IMR-90 (cell line): ENCODE results near the gene CCDC12. TPM values are rescaled to one million over a fixed set of nuclear protein-coding genes. Genes with fewer than 3 reads are reported as not detected.

ENCODE experiments used
- ATAC-seq: fragments of 200-7000 bp; cut with Tn5 transposase; 2 replicates; pipeline ENCODE4 v1.9.1; 2020; ENCODE audit warnings: low read depth, mild to moderate bottlenecking, moderate library complexity
- BruUV-seq: library from RNA; stranded (reverse); fragments of 400-500 nt; replicated peaks from 2 replicates; lab custom pipeline; 2021; lab: Mats Ljungman, UMichigan
- CTCF ChIA-PET: fragments of 300-600 bp; formaldehyde crosslinking; extraction: SDS; loops from one replicate; lab custom pipeline; 2021; ENCODE audit warnings: antibody characterized with exemption; lab: Yijun Ruan, JAX
- POLR2A ChIA-PET: fragments of 300-600 bp; sonication (Branson Sonifier 250); formaldehyde crosslinking; loops from one replicate; lab custom pipeline; 2022; ENCODE audit warnings: antibody characterized with exemption; ENCODE audit not compliant: unreplicated experiment; lab: Charles Lee
- DNase-seq: peaks from one replicate; pipeline ENCODE4 v3.0.0; 2013
- H2AFZ ChIP-seq: replicated peaks from 2 replicates; pipeline ENCODE3; 2013; ENCODE audit warnings: low read length, mild to moderate bottlenecking; ENCODE audit not compliant: poor library complexity
- H2AK5ac ChIP-seq: 2 replicates; pipeline ENCODE4 v1.6.1; 2013; ENCODE audit warnings: low read depth, low read length, inconsistent platforms
- H2AK9ac ChIP-seq: replicated peaks from 2 replicates; pipeline ENCODE3; 2013; ENCODE audit warnings: mild to moderate bottlenecking, low read depth, low read length, moderate library complexity; ENCODE audit not compliant: poor library complexity
- H2BK120ac ChIP-seq: 2 replicates; pipeline ENCODE4 v1.6.1; 2013; ENCODE audit warnings: low read depth, low read length, inconsistent platforms
- H2BK15ac ChIP-seq: 3 replicates; pipeline ENCODE4 v1.6.1; 2013; ENCODE audit warnings: low read depth, low read length, inconsistent platforms
- H2BK20ac ChIP-seq: 2 replicates; pipeline ENCODE4 v1.6.1; 2013; ENCODE audit warnings: low read depth, mild to moderate bottlenecking, inconsistent platforms, low read length, moderate library complexity
- H2BK5ac ChIP-seq: 2 replicates; pipeline ENCODE4 v1.6.1; 2013; ENCODE audit warnings: mild to moderate bottlenecking, low read depth, low read length, inconsistent platforms; ENCODE audit not compliant: poor library complexity, severe bottlenecking
- H3K14ac ChIP-seq: replicated peaks from 2 replicates; pipeline ENCODE4 v1.6.1; 2013; ENCODE audit warnings: low read depth, low read length, inconsistent platforms
- H3K18ac ChIP-seq: 2 replicates; pipeline ENCODE4 v1.6.1; 2013; ENCODE audit warnings: low read depth, low read length, control low read depth
- H3K23ac ChIP-seq: 2 replicates; pipeline ENCODE4 v1.6.1; 2013; ENCODE audit warnings: low read depth, low read length, inconsistent platforms
- H3K27ac ChIP-seq: 2 replicates; pipeline ENCODE4 v1.5.1; 2013; ENCODE audit warnings: mild to moderate bottlenecking, control low read depth, low read length; ENCODE audit not compliant: insufficient read depth
- H3K27me3 ChIP-seq: 2 replicates; pipeline ENCODE4 v1.6.1; 2013; ENCODE audit warnings: low read length; ENCODE audit not compliant: control insufficient read depth, insufficient read depth
- H3K36me3 ChIP-seq: 2 replicates; pipeline ENCODE4 v1.6.1; 2013; ENCODE audit warnings: low read length, mixed read lengths; ENCODE audit not compliant: control insufficient read depth, insufficient read depth
- H3K4ac ChIP-seq: 2 replicates; pipeline ENCODE4 v1.6.1; 2013; ENCODE audit warnings: low read depth, low read length, inconsistent platforms
- H3K4me1 ChIP-seq: 2 replicates; pipeline ENCODE4 v1.6.1; 2013; ENCODE audit warnings: low read length, mixed read lengths; ENCODE audit not compliant: control insufficient read depth, insufficient read depth
- H3K4me2 ChIP-seq: 2 replicates; pipeline ENCODE4 v1.6.1; 2013; ENCODE audit warnings: low read depth, mild to moderate bottlenecking, control low read depth, low read length, moderate library complexity
- H3K4me3 ChIP-seq: 2 replicates; pipeline ENCODE4 v1.5.1; 2013; ENCODE audit warnings: low read depth, mild to moderate bottlenecking, control low read depth, low read length, moderate library complexity; ENCODE audit not compliant: insufficient read depth
- H3K56ac ChIP-seq: 2 replicates; pipeline ENCODE4 v1.6.1; 2013; ENCODE audit warnings: low read length, inconsistent platforms; ENCODE audit not compliant: insufficient read depth; ENCODE audit errors: extremely low read depth
- H3K79me1 ChIP-seq, 2 experiments: 2 replicates each; pipeline ENCODE4 v1.6.1; 2013; ENCODE audit warnings: low read length in 2 of 2, inconsistent platforms in 1 of 2, low read depth in 1 of 2
- H3K9ac ChIP-seq: 2 replicates; pipeline ENCODE4 v1.6.1; 2013; ENCODE audit warnings: low read depth, low read length, control low read depth
- H3K9me1 ChIP-seq: 2 replicates; pipeline ENCODE4 v1.6.1; 2013; ENCODE audit warnings: low read length, inconsistent platforms; ENCODE audit not compliant: insufficient read depth
- H3K9me3 ChIP-seq: 2 replicates; pipeline ENCODE4 v1.6.1; 2013; ENCODE audit warnings: low read length; ENCODE audit not compliant: control insufficient read depth, insufficient read depth
- H4K20me1 ChIP-seq: 2 replicates; pipeline ENCODE4 v1.6.1; 2013; ENCODE audit warnings: low read length, inconsistent platforms; ENCODE audit not compliant: insufficient read depth
- H4K5ac ChIP-seq: 2 replicates; pipeline ENCODE4 v1.6.1; 2013; ENCODE audit warnings: mild to moderate bottlenecking, low read depth, low read length, control low read depth
- H4K8ac ChIP-seq, 2 experiments: 2 replicates each; pipeline ENCODE4 v1.6.1; 2013; ENCODE audit warnings: low read depth in 2 of 2, low read length in 2 of 2, control low read depth in 1 of 2, inconsistent platforms in 1 of 2
- H4K91ac ChIP-seq: 2 replicates; pipeline ENCODE4 v1.6.1; 2013; ENCODE audit warnings: low read depth, low read length, inconsistent platforms; ENCODE audit not compliant: insufficient read depth
- CEBPB ChIP-seq: IDR thresholded peaks from 2 replicates; pipeline ENCODE4 v1.6.1; 2012; ENCODE audit warnings: low read depth, low read length, improper control_type of control experiment
- CHD1 ChIP-seq: IDR thresholded peaks from 2 replicates; pipeline ENCODE4 v1.6.1; 2012; ENCODE audit warnings: low read depth, low read length, improper control_type of control experiment
- CTCF ChIP-seq: conservative IDR thresholded peaks from 2 replicates; pipeline ENCODE4 v1.5.1; 2012; ENCODE audit warnings: mild to moderate bottlenecking, low read depth, low read length, improper control_type of control experiment
- FOS ChIP-seq: fragments of 150-350 bp; IDR thresholded peaks from 2 replicates; pipeline ENCODE4 v1.6.1; 2016; ENCODE audit warnings: low read depth, low read length
- MAZ ChIP-seq: IDR thresholded peaks from 2 replicates; pipeline ENCODE4 v1.6.1; 2012; ENCODE audit warnings: low read depth, mild to moderate bottlenecking, low read length, improper control_type of control experiment, moderate library complexity, borderline replicate concordance
- MXI1 ChIP-seq: IDR thresholded peaks from 2 replicates; pipeline ENCODE4 v1.6.1; 2012; ENCODE audit warnings: low read depth, mild to moderate bottlenecking, low read length, moderate library complexity, borderline replicate concordance
- NFE2L2 ChIP-seq: fragments of 150-350 bp; IDR thresholded peaks from 2 replicates; pipeline ENCODE4 v1.6.1; 2016; ENCODE audit warnings: low read depth, mild to moderate bottlenecking, low read length
- RCOR1 ChIP-seq: IDR thresholded peaks from 2 replicates; pipeline ENCODE4 v1.6.1; 2012; ENCODE audit warnings: mild to moderate bottlenecking, low read length, improper control_type of control experiment; ENCODE audit not compliant: insufficient replicate concordance
- RFX5 ChIP-seq: IDR thresholded peaks from 2 replicates; pipeline ENCODE4 v1.8.0; 2012; ENCODE audit warnings: low read depth, mild to moderate bottlenecking, low read length, moderate library complexity
- USF2 ChIP-seq: fragments of 150-350 bp; IDR thresholded peaks from 2 replicates; pipeline ENCODE4 v1.6.1; 2017; ENCODE audit warnings: mild to moderate bottlenecking, antibody characterized with exemption, low read length, low read depth
- WGBS, 2 experiments: methylation state at CpG; one replicate each; pipeline versions ENCODE4 v1.1.5 to v1.1.7; 2013; ENCODE audit warnings: missing lambda C conversion rate in 2 of 2; ENCODE audit not compliant: insufficient read length in 1 of 2; ENCODE audit errors: extremely low coverage in 2 of 2; 5-methylcytosine and 5-hydroxymethylcytosine counted together
- dilution Hi-C: fragments of 300-500 bp; cut with HindIII; formaldehyde crosslinking; loops from one replicate; pipeline ENCODE4 v1.14.3; 2018; ENCODE audit warnings: low sequenced_read_pairs; ENCODE audit not compliant: unreplicated experiment
- in situ Hi-C: fragments of 300-500 bp; cut with MboI; formaldehyde crosslinking; loops from 3 replicates; pipeline ENCODE4 v1.14.3; 2019; ENCODE audit warnings: low sequenced_read_pairs, inconsistent platforms, mixed read lengths
- intact Hi-C: fragments of 100-400 bp; cut with micrococcal nuclease; formaldehyde crosslinking; loops from 2 replicates; pipeline ENCODE4 v1.10.0; 2022
- polyA plus RNA-seq, 3 experiments: library from polyadenylated mRNA; depleted of rRNA; stranded (reverse); fragments of >200 nt; gene quantifications; 2 replicates each; pipeline ENCODE4 v1.2.3, GENCODE V29; 2012; ENCODE audit warnings: low replicate concordance in 1 of 3
- total RNA-seq: library from RNA; depleted of rRNA; stranded (reverse); fragments of >200 nt; gene quantifications from 2 replicates; pipeline ENCODE4 v1.2.3, GENCODE V29; 2012

CCDC12 gene
- total and polyA plus RNA-seq, 2 of the 4 experiments (the other 2 are of a cell fraction) = 15.2 to 35.1 TPM

- no peak for TF ChIP-seq MXI1
- no peak for TF ChIP-seq CTCF
- no peak for TF ChIP-seq NFE2L2
- no peak for TF ChIP-seq RFX5
- no peak for TF ChIP-seq FOS
- TF ChIP-seq RCOR1 = no peak
- no peak for TF ChIP-seq CEBPB
- no peak for TF ChIP-seq MAZ
- no peak for TF ChIP-seq CHD1
- TF ChIP-seq USF2 = no peak
- intact Hi-C loops (no loop called here), in situ Hi-C loops (no loop called here), dilution Hi-C loops (no loop called here)
- H2BK5ac ChIP-seq = peak overlapping the region; percentile 70
- POLR2A ChIA-PET = no interaction called here
- H3K56ac ChIP-seq = no peak overlapping the region
- peak overlapping the region; percentile 2 for H2AFZ ChIP-seq
- no peak overlapping the region for H3K4me3 ChIP-seq
- H3K27ac ChIP-seq = peak overlapping the region; percentile 38; the same call in 1 of the 2 replicates
- no peak overlapping the region for H4K8ac ChIP-seq
- peak overlapping the region; percentile 58 for H2AK9ac ChIP-seq
- 0 out of 2 replicates have a peak overlapping the region, but pooled peaks have one; percentile 4 for H3K14ac ChIP-seq
- peak overlapping the region; percentile 17; the same call in 1 of the 2 replicates for H2BK120ac ChIP-seq
- peak overlapping the region; percentile 47; the same call in 1 of the 2 replicates for H3K4me2 ChIP-seq
- H4K91ac ChIP-seq = no peak overlapping the region
- no peak overlapping the region for H3K23ac ChIP-seq
- CTCF ChIA-PET = interaction anchor here (0.7 kb wide), 1 partner anchor 66 kb away, joined by 3 read pairs; no protein-coding TSS in a partner anchor
- H3K36me3 ChIP-seq = peaks cover 26% of the 10 kb centered on the region
- H3K9me3 ChIP-seq = no peaks in the 10 kb centered on the region
- DNase-seq (peak; percentile 11), ATAC-seq (no peak)
- peaks cover 19% of the 10 kb centered on the region for H4K20me1 ChIP-seq
- peaks cover 16% of the 10 kb centered on the region for H3K4me1 ChIP-seq
- peaks cover 29 to 65% of the 10 kb centered on the region in 2 experiments for H3K79me1 ChIP-seq
- no CpG with 5 or more reads among the region's 4 CpGs for WGBS, 2 experiments
- no peak overlapping the region for H3K9ac ChIP-seq
- H2BK15ac ChIP-seq = 0 out of 3 replicates have a peak overlapping the region, but pooled peaks have one; percentile 20
- no peak overlapping the region for H2AK5ac ChIP-seq
- no TSS peak for BruUV-seq
- no peak overlapping the region for H2BK20ac ChIP-seq
- H3K18ac ChIP-seq = no peak overlapping the region
- H4K5ac ChIP-seq = no peak overlapping the region
- no peak overlapping the region; the same call in 1 of the 2 replicates for H3K4ac ChIP-seq
- H3K9me1 ChIP-seq = peaks cover 31% of the 10 kb centered on the region
- no peaks in the 10 kb centered on the region for H3K27me3 ChIP-seq
Observed at GRCh38 chr3:47016086-47016933, 39.8 kb upstream of the CCDC12 start.
